IMR-90 (cell line): ENCODE results near the gene ZBTB14. TPM values are rescaled to one million over a fixed set of nuclear protein-coding genes. Genes with fewer than 3 reads are reported as not detected.

ENCODE experiments used
- ATAC-seq: fragments of 200-7000 bp; cut with Tn5 transposase; 2 replicates; pipeline ENCODE4 v1.9.1; 2020; ENCODE audit warnings: low read depth, mild to moderate bottlenecking, moderate library complexity
- BruUV-seq: library from RNA; stranded (reverse); fragments of 400-500 nt; replicated peaks from 2 replicates; lab custom pipeline; 2021; lab: Mats Ljungman, UMichigan
- CTCF ChIA-PET: fragments of 300-600 bp; formaldehyde crosslinking; extraction: SDS; loops from one replicate; lab custom pipeline; 2021; ENCODE audit warnings: antibody characterized with exemption; lab: Yijun Ruan, JAX
- POLR2A ChIA-PET: fragments of 300-600 bp; sonication (Branson Sonifier 250); formaldehyde crosslinking; loops from one replicate; lab custom pipeline; 2022; ENCODE audit warnings: antibody characterized with exemption; ENCODE audit not compliant: unreplicated experiment; lab: Charles Lee
- DNase-seq: peaks from one replicate; pipeline ENCODE4 v3.0.0; 2013
- H2AFZ ChIP-seq: replicated peaks from 2 replicates; pipeline ENCODE3; 2013; ENCODE audit warnings: low read length, mild to moderate bottlenecking; ENCODE audit not compliant: poor library complexity
- H2AK5ac ChIP-seq: 2 replicates; pipeline ENCODE4 v1.6.1; 2013; ENCODE audit warnings: low read depth, low read length, inconsistent platforms
- H2AK9ac ChIP-seq: replicated peaks from 2 replicates; pipeline ENCODE3; 2013; ENCODE audit warnings: mild to moderate bottlenecking, low read depth, low read length, moderate library complexity; ENCODE audit not compliant: poor library complexity
- H2BK120ac ChIP-seq: 2 replicates; pipeline ENCODE4 v1.6.1; 2013; ENCODE audit warnings: low read depth, low read length, inconsistent platforms
- H2BK15ac ChIP-seq: 3 replicates; pipeline ENCODE4 v1.6.1; 2013; ENCODE audit warnings: low read depth, low read length, inconsistent platforms
- H2BK20ac ChIP-seq: 2 replicates; pipeline ENCODE4 v1.6.1; 2013; ENCODE audit warnings: low read depth, mild to moderate bottlenecking, inconsistent platforms, low read length, moderate library complexity
- H2BK5ac ChIP-seq: 2 replicates; pipeline ENCODE4 v1.6.1; 2013; ENCODE audit warnings: mild to moderate bottlenecking, low read depth, low read length, inconsistent platforms; ENCODE audit not compliant: poor library complexity, severe bottlenecking
- H3K14ac ChIP-seq: replicated peaks from 2 replicates; pipeline ENCODE4 v1.6.1; 2013; ENCODE audit warnings: low read depth, low read length, inconsistent platforms
- H3K18ac ChIP-seq: 2 replicates; pipeline ENCODE4 v1.6.1; 2013; ENCODE audit warnings: low read depth, low read length, control low read depth
- H3K23ac ChIP-seq: 2 replicates; pipeline ENCODE4 v1.6.1; 2013; ENCODE audit warnings: low read depth, low read length, inconsistent platforms
- H3K27ac ChIP-seq: 2 replicates; pipeline ENCODE4 v1.5.1; 2013; ENCODE audit warnings: mild to moderate bottlenecking, control low read depth, low read length; ENCODE audit not compliant: insufficient read depth
- H3K27me3 ChIP-seq: 2 replicates; pipeline ENCODE4 v1.6.1; 2013; ENCODE audit warnings: low read length; ENCODE audit not compliant: control insufficient read depth, insufficient read depth
- H3K36me3 ChIP-seq: 2 replicates; pipeline ENCODE4 v1.6.1; 2013; ENCODE audit warnings: low read length, mixed read lengths; ENCODE audit not compliant: control insufficient read depth, insufficient read depth
- H3K4ac ChIP-seq: 2 replicates; pipeline ENCODE4 v1.6.1; 2013; ENCODE audit warnings: low read depth, low read length, inconsistent platforms
- H3K4me1 ChIP-seq: 2 replicates; pipeline ENCODE4 v1.6.1; 2013; ENCODE audit warnings: low read length, mixed read lengths; ENCODE audit not compliant: control insufficient read depth, insufficient read depth
- H3K4me2 ChIP-seq: 2 replicates; pipeline ENCODE4 v1.6.1; 2013; ENCODE audit warnings: low read depth, mild to moderate bottlenecking, control low read depth, low read length, moderate library complexity
- H3K4me3 ChIP-seq: 2 replicates; pipeline ENCODE4 v1.5.1; 2013; ENCODE audit warnings: low read depth, mild to moderate bottlenecking, control low read depth, low read length, moderate library complexity; ENCODE audit not compliant: insufficient read depth
- H3K56ac ChIP-seq: 2 replicates; pipeline ENCODE4 v1.6.1; 2013; ENCODE audit warnings: low read length, inconsistent platforms; ENCODE audit not compliant: insufficient read depth; ENCODE audit errors: extremely low read depth
- H3K79me1 ChIP-seq, 2 experiments: 2 replicates each; pipeline ENCODE4 v1.6.1; 2013; ENCODE audit warnings: low read length in 2 of 2, inconsistent platforms in 1 of 2, low read depth in 1 of 2
- H3K9ac ChIP-seq: 2 replicates; pipeline ENCODE4 v1.6.1; 2013; ENCODE audit warnings: low read depth, low read length, control low read depth
- H3K9me1 ChIP-seq: 2 replicates; pipeline ENCODE4 v1.6.1; 2013; ENCODE audit warnings: low read length, inconsistent platforms; ENCODE audit not compliant: insufficient read depth
- H3K9me3 ChIP-seq: 2 replicates; pipeline ENCODE4 v1.6.1; 2013; ENCODE audit warnings: low read length; ENCODE audit not compliant: control insufficient read depth, insufficient read depth
- H4K20me1 ChIP-seq: 2 replicates; pipeline ENCODE4 v1.6.1; 2013; ENCODE audit warnings: low read length, inconsistent platforms; ENCODE audit not compliant: insufficient read depth
- H4K5ac ChIP-seq: 2 replicates; pipeline ENCODE4 v1.6.1; 2013; ENCODE audit warnings: mild to moderate bottlenecking, low read depth, low read length, control low read depth
- H4K8ac ChIP-seq, 2 experiments: 2 replicates each; pipeline ENCODE4 v1.6.1; 2013; ENCODE audit warnings: low read depth in 2 of 2, low read length in 2 of 2, control low read depth in 1 of 2, inconsistent platforms in 1 of 2
- H4K91ac ChIP-seq: 2 replicates; pipeline ENCODE4 v1.6.1; 2013; ENCODE audit warnings: low read depth, low read length, inconsistent platforms; ENCODE audit not compliant: insufficient read depth
- CHD1 ChIP-seq: IDR thresholded peaks from 2 replicates; pipeline ENCODE4 v1.6.1; 2012; ENCODE audit warnings: low read depth, low read length, improper control_type of control experiment
- CTCF ChIP-seq: conservative IDR thresholded peaks from 2 replicates; pipeline ENCODE4 v1.5.1; 2012; ENCODE audit warnings: mild to moderate bottlenecking, low read depth, low read length, improper control_type of control experiment
- FOS ChIP-seq: fragments of 150-350 bp; IDR thresholded peaks from 2 replicates; pipeline ENCODE4 v1.6.1; 2016; ENCODE audit warnings: low read depth, low read length
- NFE2L2 ChIP-seq: fragments of 150-350 bp; IDR thresholded peaks from 2 replicates; pipeline ENCODE4 v1.6.1; 2016; ENCODE audit warnings: low read depth, mild to moderate bottlenecking, low read length
- POLR2A ChIP-seq: IDR thresholded peaks from 2 replicates; pipeline ENCODE4 v1.6.1; 2012; ENCODE audit warnings: mild to moderate bottlenecking, low read depth, low read length
- RCOR1 ChIP-seq: IDR thresholded peaks from 2 replicates; pipeline ENCODE4 v1.6.1; 2012; ENCODE audit warnings: mild to moderate bottlenecking, low read length, improper control_type of control experiment; ENCODE audit not compliant: insufficient replicate concordance
- RFX5 ChIP-seq: IDR thresholded peaks from 2 replicates; pipeline ENCODE4 v1.8.0; 2012; ENCODE audit warnings: low read depth, mild to moderate bottlenecking, low read length, moderate library complexity
- USF2 ChIP-seq: fragments of 150-350 bp; IDR thresholded peaks from 2 replicates; pipeline ENCODE4 v1.6.1; 2017; ENCODE audit warnings: mild to moderate bottlenecking, antibody characterized with exemption, low read length, low read depth
- WGBS, 2 experiments: methylation state at CpG; one replicate each; pipeline versions ENCODE4 v1.1.5 to v1.1.7; 2013; ENCODE audit warnings: missing lambda C conversion rate in 2 of 2; ENCODE audit not compliant: insufficient read length in 1 of 2; ENCODE audit errors: extremely low coverage in 2 of 2; 5-methylcytosine and 5-hydroxymethylcytosine counted together
- dilution Hi-C: fragments of 300-500 bp; cut with HindIII; formaldehyde crosslinking; loops from one replicate; pipeline ENCODE4 v1.14.3; 2018; ENCODE audit warnings: low sequenced_read_pairs; ENCODE audit not compliant: unreplicated experiment
- in situ Hi-C: fragments of 300-500 bp; cut with MboI; formaldehyde crosslinking; loops from 3 replicates; pipeline ENCODE4 v1.14.3; 2019; ENCODE audit warnings: low sequenced_read_pairs, inconsistent platforms, mixed read lengths
- intact Hi-C: fragments of 100-400 bp; cut with micrococcal nuclease; formaldehyde crosslinking; loops from 2 replicates; pipeline ENCODE4 v1.10.0; 2022
- polyA plus RNA-seq, 3 experiments: library from polyadenylated mRNA; depleted of rRNA; stranded (reverse); fragments of >200 nt; gene quantifications; 2 replicates each; pipeline ENCODE4 v1.2.3, GENCODE V29; 2012; ENCODE audit warnings: low replicate concordance in 1 of 3
- total RNA-seq: library from RNA; depleted of rRNA; stranded (reverse); fragments of >200 nt; gene quantifications from 2 replicates; pipeline ENCODE4 v1.2.3, GENCODE V29; 2012

The ZBTB14 gene
- total and polyA plus RNA-seq, 2 of the 4 experiments (the other 2 are of a cell fraction) = 5.8 to 9.1 TPM

GRCh38 chr18:5288517-5288935 is 7.0 kb downstream of the ZBTB14 start:
- BruUV-seq = no TSS peak
- no peak overlapping the region for H3K23ac ChIP-seq
- DNase-seq (no peak), ATAC-seq (no peak)
- no peak overlapping the region for H3K27ac ChIP-seq
- no peak overlapping the region for H4K91ac ChIP-seq
- no peak overlapping the region for H3K14ac ChIP-seq
- H4K20me1 ChIP-seq = no peaks in the 10 kb centered on the region
- TF ChIP-seq RFX5 (no peak), RCOR1 (no peak), NFE2L2 (no peak), FOS (no peak), USF2 (no peak), CTCF (no peak), POLR2A (no peak), CHD1 (no peak)
- dilution Hi-C loops = no loop called here
- H3K18ac ChIP-seq = no peak overlapping the region
- in situ Hi-C loops = no loop called here
- no peak overlapping the region for H2BK15ac ChIP-seq
- H3K4me3 ChIP-seq = no peak overlapping the region
- no peak overlapping the region for H3K4ac ChIP-seq
- intact Hi-C loops = no loop called here
- H3K79me1 ChIP-seq = peaks cover 4% of the 10 kb centered on the region in 2 experiments; a peak in 2 of 4 replicates
- H2AFZ ChIP-seq = no peak overlapping the region
- no peak overlapping the region for H3K56ac ChIP-seq
- no peaks in the 10 kb centered on the region for H3K4me1 ChIP-seq
- no peak overlapping the region for H4K5ac ChIP-seq
- ChIA-PET POLR2A (no interaction called here), CTCF (no interaction called here)
- no peak overlapping the region for H2AK5ac ChIP-seq
- no peak overlapping the region for H2BK5ac ChIP-seq
- H3K9ac ChIP-seq = no peak overlapping the region
- no peak overlapping the region for H2AK9ac ChIP-seq
- no peak overlapping the region for H3K4me2 ChIP-seq
- no peaks in the 10 kb centered on the region for H3K9me3 ChIP-seq
- H2BK20ac ChIP-seq = no peak overlapping the region
- H3K9me1 ChIP-seq = peaks cover 4% of the 10 kb centered on the region; the same call in 1 of the 2 replicates
- WGBS, 2 experiments = no CpG with 5 or more reads among the region's 2 CpGs
- H2BK120ac ChIP-seq = no peak overlapping the region
- peaks cover 13% of the 10 kb centered on the region for H3K36me3 ChIP-seq
- no peak overlapping the region for H4K8ac ChIP-seq
- H3K27me3 ChIP-seq = no peaks in the 10 kb centered on the region
